RWPE2 (cell line): ENCODE data around the gene TULP4.

Source experiments
- ATAC-seq: fragments of 200-7000 bp; cut with Tn5 transposase; 3 replicates; pipeline ENCODE4 v1.9.1; 2021; ENCODE audit warnings: low read depth
- DNase-seq: peaks from one replicate; pipeline ENCODE4 v3.0.0-alpha.2; 2020; ENCODE audit warnings: low spot score
- H3K27ac ChIP-seq: fragments of 450-650 bp; 2 replicates; pipeline ENCODE4 v1.5.1; 2017; ENCODE audit warnings: mild to moderate bottlenecking; ENCODE audit not compliant: poor library complexity, severe bottlenecking
- H3K27me3 ChIP-seq: fragments of 250-450 bp; sonication (Bioruptor Pico); 2 replicates; pipeline ENCODE4 v1.5.1; 2021; ENCODE audit warnings: mild to moderate bottlenecking, moderate library complexity; ENCODE audit not compliant: insufficient read depth, poor library complexity, severe bottlenecking
- H3K36me3 ChIP-seq: fragments of 250-450 bp; sonication (Bioruptor Pico); 2 replicates; pipeline ENCODE4 v1.5.1; 2020; ENCODE audit warnings: low read depth, mild to moderate bottlenecking, moderate library complexity
- H3K4me1 ChIP-seq: fragments of 250-450 bp; sonication (Bioruptor Pico); 2 replicates; pipeline ENCODE4 v1.5.1; 2021; ENCODE audit warnings: mild to moderate bottlenecking, moderate library complexity; ENCODE audit not compliant: insufficient read depth, poor library complexity, severe bottlenecking
- H3K4me3 ChIP-seq: fragments of 250-450 bp; sonication (Bioruptor Pico); 2 replicates; pipeline ENCODE4 v1.5.1; 2021; ENCODE audit warnings: mild to moderate bottlenecking, moderate library complexity; ENCODE audit not compliant: severe bottlenecking
- H3K9me3 ChIP-seq: fragments of 250-450 bp; sonication (Bioruptor Pico); 2 replicates; pipeline ENCODE4 v1.5.1; 2021; ENCODE audit warnings: mild to moderate bottlenecking, moderate library complexity; ENCODE audit not compliant: severe bottlenecking
- CTCF ChIP-seq: fragments of 450-650 bp; IDR thresholded peaks from one replicate; pipeline ENCODE4 v1.5.1; 2017; ENCODE audit warnings: mild to moderate bottlenecking, moderate library complexity; ENCODE audit not compliant: poor library complexity, severe bottlenecking

TULP4 gene

GRCh38 chr6:158328952-158329351 is 16.7 kb downstream of the TULP4 start:
- Histone ChIP-seq H3K27me3 (no peaks in the 10 kb centered on the region), H3K36me3 (no peaks in the 10 kb centered on the region), H3K4me1 (peaks cover under 1% of the 10 kb centered on the region), H3K9me3 (no peaks in the 10 kb centered on the region), H3K4me3 (no peak overlapping the region), H3K27ac (no peak overlapping the region)
- no peak for TF ChIP-seq CTCF
- no peak for DNase-seq
- no peak for ATAC-seq

GRCh38 chr6:158329531-158329930 is 17.3 kb downstream of the TULP4 start:
- DNase-seq (no peak), ATAC-seq (no peak)
- no peaks in the 10 kb centered on the region for H3K9me3 ChIP-seq
- H3K4me3 ChIP-seq: no peak overlapping the region
- H3K27ac ChIP-seq: no peak overlapping the region
- no peaks in the 10 kb centered on the region for H3K27me3 ChIP-seq
- H3K4me1 ChIP-seq: no peaks in the 10 kb centered on the region
- H3K36me3 ChIP-seq: no peaks in the 10 kb centered on the region
- no peak for TF ChIP-seq CTCF

GRCh38 chr6:158330016-158330415 is 17.8 kb downstream of the TULP4 start:
- Histone ChIP-seq H3K9me3 (no peaks in the 10 kb centered on the region), H3K36me3 (no peaks in the 10 kb centered on the region), H3K4me3 (no peak overlapping the region), H3K4me1 (no peaks in the 10 kb centered on the region), H3K27ac (no peak overlapping the region), H3K27me3 (no peaks in the 10 kb centered on the region)
- DNase-seq (no peak), ATAC-seq (no peak)
- TF ChIP-seq CTCF: no peak

- no peak for DNase-seq
- no peak overlapping the region for H3K4me3 ChIP-seq
Observed at GRCh38 chr6:158332237-158332636, 20.0 kb downstream of the TULP4 start.

More at GRCh38 chr6:158332237-158332636, 20.0 kb downstream of the TULP4 start:
- Histone ChIP-seq H3K9me3 (no peaks in the 10 kb centered on the region), H3K27ac (no peak overlapping the region), H3K36me3 (no peaks in the 10 kb centered on the region), H3K27me3 (no peaks in the 10 kb centered on the region), H3K4me1 (no peaks in the 10 kb centered on the region)
- ATAC-seq: no peak
- no peak for TF ChIP-seq CTCF
